Kidney tubule cell (primary cell): ENCODE results near the gene VENTX.

ENCODE experiments used
- DNase-seq: peaks from one replicate; pipeline ENCODE4 v3.0.0-alpha.2; 2018; ENCODE audit warnings: low spot score

Gene VENTX

GRCh38 chr10:133201948-133202725 is 35.5 kb upstream of the VENTX start:
- DNase-seq: no peak

GRCh38 chr10:133202778-133203651 is 34.6 kb upstream of the VENTX start:
- no peak for DNase-seq

- no peak for DNase-seq
These were observed 33.9 kb upstream of the VENTX start for GRCh38 chr10:133203652-133204195.

GRCh38 chr10:133204226-133205015 is 33.2 kb upstream of the VENTX start:
- DNase-seq: no peak

- no peak for DNase-seq
These were observed 32.5 kb upstream of the VENTX start for GRCh38 chr10:133205146-133205545.

- DNase-seq: no peak
These were observed 31.2 kb upstream of the VENTX start for GRCh38 chr10:133206356-133207040.

- DNase-seq: no peak
These were observed 30.5 kb upstream of the VENTX start for GRCh38 chr10:133207041-133207600.

- DNase-seq: no peak
These were observed 30.0 kb upstream of the VENTX start for GRCh38 chr10:133207627-133208026.

- DNase-seq: no peak
These were observed 29.2 kb upstream of the VENTX start for GRCh38 chr10:133208466-133208865.

GRCh38 chr10:133209117-133209516 is 28.5 kb upstream of the VENTX start:
- no peak for DNase-seq

- no peak for DNase-seq
These were observed 28.0 kb upstream of the VENTX start for GRCh38 chr10:133209641-133210040.

GRCh38 chr10:133210398-133211140 is 27.1 kb upstream of the VENTX start:
- DNase-seq: no peak

GRCh38 chr10:133211141-133211830 is 26.4 kb upstream of the VENTX start:
- no peak for DNase-seq

GRCh38 chr10:133211959-133212852 is 25.4 kb upstream of the VENTX start:
- no peak for DNase-seq

GRCh38 chr10:133212853-133213494 is 24.7 kb upstream of the VENTX start:
- DNase-seq: no peak

- DNase-seq: no peak
These were observed 23.8 kb upstream of the VENTX start for GRCh38 chr10:133213641-133214467.
